HG03175 (cell line): ENCODE data around the gene AGMO.

Experiments
- ATAC-seq: cut with Tn5 transposase; IDR thresholded peaks from one replicate; pipeline ENCODE4 v1.9.1; 2021; ENCODE audit warnings: mild to moderate bottlenecking, moderate library complexity; ENCODE audit not compliant: unreplicated experiment

AGMO gene

GRCh38 chr7:15504351-15504750, 57.5 kb downstream of the AGMO start:
- ATAC-seq, result no peak

DNA sequence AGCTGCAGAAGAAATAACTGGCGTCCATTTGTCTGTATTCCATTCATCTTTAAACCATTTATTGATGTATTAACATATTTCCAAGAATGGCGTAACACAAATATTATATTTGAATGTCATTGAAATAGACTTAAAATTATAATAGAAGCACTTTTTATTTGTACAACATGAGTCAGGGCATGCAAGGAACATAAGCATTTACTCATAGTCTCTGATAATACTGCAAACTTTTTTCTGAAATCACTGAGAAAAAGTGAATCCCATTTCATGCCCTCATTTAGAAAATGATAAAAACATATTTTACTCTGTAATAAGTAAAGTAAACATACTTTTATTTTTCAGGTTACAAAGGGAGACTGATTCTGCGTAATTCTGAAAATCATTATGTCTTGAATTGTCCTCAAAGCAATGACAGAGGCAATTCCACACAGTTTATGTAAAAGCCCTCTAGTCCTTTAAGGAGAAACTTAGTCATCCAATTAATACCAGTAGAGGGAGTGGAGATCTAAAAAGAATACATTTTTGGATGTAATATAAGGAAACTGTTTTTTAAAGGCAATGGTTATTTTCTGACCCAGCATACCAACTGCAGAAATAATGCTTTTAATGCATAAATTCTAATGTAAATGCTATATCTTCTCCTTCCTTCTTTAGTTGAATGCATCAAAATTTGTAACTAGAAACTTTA, 58.1 kb downstream of the AGMO start:
- no peak for ATAC-seq

DNA sequence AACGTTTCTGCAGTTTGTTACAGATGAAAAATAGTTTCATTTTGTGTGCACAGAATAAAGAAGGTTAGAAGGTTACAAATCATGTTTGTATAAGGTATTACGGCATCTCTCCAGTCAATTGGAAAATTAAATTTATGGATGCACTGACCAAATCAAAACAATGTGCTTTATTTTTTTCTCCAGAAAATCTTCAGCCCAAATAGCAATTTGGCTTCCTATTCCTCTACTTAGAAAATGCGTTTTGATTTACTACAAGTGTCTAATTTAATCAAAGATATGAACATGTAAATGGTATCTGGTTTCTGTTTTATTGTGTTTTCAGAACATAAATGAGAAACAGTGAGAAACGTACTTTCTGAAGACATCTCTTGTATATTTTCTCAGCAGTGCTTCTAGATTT, 63.4 kb downstream of the AGMO start:
- ATAC-seq, result no peak

- no peak for ATAC-seq
Measured at GRCh38 chr7:15495170-15495569, 66.6 kb downstream of the AGMO start.

GRCh38 chr7:15494711-15495110, 67.1 kb downstream of the AGMO start:
- ATAC-seq, result no peak

DNA sequence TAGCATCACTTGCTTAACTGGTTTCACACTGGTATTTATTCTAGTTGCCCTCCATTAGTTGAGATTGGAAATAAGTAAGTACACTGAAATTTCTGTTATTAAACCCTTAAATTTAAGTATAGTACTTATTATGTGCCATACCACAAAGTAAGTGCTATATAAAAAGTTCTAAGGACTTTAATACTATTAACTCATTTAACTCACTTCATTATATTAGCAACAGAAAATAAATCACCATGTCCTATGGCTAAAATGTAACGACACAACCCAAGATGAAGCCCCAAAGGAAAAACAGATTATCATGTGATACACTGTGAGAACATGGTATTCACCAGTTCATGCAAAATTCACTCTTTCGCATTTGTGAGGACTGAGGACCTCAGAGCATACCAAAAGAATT, 70.5 kb downstream of the AGMO start:
- no peak for ATAC-seq

DNA sequence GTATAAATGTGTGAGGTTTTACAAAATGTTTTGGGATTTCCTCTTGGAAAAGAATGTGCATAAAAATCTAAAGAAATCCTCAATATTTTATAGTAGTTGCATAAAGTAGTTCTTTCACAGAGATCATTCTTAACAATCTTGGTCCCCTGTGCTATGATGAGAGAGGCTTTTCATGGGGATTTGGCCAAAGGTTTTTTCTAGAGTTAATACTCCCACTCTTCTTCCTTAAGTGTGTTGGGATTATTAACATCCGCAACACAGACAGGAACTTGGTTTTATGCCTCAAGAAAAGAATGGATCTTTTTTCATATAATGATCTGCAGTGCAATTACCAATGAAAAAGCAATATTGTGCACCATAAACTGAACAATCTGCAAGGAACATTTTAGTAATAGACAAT, 71.5 kb downstream of the AGMO start:
- no peak for ATAC-seq

- no peak for ATAC-seq
Measured at GRCh38 chr7:15489861-15490260, 72.0 kb downstream of the AGMO start.

DNA sequence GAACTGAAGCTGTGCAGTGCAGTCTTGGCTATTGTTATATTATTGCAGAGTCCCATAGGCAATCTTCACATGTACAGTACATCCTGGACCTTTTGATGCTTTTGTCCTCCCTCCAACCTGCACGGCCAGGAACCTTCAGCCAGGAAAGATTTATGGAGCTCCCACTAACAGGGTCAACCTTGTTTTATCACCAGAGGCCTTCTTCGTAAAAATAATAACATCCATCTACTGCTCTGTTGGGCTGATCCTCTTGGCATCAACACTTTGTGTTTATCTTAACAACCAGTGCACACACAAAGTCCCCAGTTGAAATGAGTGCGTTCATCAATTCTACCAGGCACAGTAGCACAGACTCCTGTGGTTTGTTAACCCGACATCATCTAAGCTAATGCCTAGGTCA, 72.4 kb downstream of the AGMO start:
- no peak for ATAC-seq

DNA sequence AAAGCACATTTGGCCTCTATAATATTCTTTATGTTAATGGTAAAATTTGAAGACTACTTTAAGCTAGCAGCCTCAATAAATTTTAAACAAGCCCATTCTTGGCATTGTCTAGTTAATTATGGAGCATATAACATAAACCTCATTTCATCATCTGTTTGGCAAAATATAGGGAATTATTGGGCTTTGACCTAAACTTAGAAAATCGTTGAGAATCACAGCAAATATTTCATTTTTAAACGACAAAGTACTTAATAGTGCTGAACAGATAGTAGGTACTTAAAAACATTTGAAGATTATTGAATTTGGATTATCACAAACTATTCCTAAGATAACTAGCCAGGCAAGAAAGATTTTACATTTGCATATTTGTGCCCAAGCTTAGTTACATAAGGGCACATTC, 73.4 kb downstream of the AGMO start:
- no peak for ATAC-seq

DNA sequence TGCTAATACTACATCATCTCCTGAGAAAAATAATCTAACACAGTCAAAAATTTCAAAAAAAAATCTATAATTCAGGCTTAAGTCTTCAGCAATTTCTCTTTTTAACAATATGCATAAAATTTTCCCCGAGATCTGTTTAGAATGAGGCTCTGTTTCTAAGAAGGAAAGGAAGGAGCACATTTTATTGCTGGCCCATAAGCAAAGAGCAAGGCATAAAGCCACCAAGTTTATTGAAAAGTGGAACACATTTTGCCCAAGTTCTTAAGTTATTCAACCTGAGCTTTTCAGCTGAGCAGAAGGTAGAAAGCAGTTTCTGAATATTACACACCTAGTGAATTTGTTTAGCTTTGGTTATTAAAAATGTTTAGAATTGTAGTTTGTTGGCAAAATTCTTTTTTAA, 73.9 kb downstream of the AGMO start:
- ATAC-seq, result no peak

DNA sequence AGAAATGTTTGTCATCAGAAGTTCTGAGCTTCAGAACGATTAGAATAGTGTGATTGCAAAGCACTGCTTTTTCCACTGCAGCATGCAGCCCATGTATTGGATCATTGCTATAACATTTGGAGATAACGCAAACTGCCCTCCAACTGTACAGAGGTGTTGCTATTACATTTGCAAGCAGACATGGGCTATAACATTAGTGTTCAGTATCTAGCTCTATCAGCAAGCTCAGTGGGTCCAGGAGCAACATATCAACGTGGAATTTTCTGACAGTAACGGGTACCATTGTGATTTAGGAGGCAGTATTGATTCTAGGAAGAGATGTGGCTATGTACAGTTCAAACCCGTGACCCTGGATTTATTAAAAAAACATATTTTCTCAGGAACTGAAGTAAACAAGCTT, 75.8 kb downstream of the AGMO start:
- ATAC-seq, result no peak

DNA sequence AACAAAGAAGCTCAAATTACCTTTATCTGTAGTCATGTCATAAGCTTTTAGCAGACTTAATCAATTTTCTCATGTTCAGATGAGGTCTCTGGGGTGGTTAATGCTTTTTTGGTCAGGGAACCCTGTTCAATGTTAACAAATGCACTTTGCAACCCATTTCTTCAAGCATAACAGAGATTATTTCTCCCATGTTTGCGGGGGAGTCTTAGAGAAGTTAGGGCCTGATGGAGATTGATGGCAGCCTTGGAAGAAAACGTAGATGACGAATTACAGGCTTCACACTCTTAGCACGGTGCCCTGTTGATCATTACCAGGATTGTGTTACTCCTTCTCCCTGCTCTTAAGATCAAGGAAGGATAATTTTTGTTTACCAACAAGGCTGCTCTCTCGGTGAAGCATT, 76.4 kb downstream of the AGMO start:
- ATAC-seq, result no peak

DNA sequence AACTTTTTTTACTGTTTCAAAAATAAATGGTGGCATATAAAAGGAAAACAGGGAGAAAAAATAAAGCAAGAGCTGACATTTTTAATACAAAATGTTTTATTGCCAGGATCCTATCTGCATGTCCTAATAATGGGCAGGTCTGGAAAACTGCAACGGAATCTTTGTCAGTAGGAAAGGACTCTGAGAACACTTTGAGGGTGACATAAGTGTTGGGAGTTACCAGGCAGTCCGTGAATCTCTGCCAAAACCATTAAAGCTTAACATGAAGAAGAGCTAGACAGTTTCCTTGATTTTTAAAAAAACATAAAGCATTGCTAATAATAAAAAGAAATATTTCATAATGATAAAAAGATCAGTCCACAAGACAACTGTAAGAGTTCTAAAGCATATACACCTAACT, 80.7 kb downstream of the AGMO start:
- no peak for ATAC-seq

DNA sequence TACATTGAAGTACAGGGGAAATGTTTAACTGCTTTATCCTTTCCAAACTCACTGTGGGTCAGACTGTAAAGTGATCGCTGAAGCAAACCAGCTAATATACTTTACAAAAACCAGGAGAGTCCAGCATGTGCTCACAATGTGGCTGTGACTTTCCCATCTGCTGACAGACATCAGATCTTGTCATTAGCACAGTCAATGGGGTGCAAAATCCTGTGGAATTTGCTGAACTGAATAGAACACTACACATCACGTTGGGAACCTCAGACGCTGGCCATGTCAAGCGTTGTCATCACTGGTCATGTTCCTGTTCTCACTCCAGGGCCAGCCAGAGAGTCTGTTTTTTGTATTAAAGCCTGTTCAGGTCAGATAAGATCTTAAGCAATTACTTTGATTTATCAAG, 83.4 kb downstream of the AGMO start:
- ATAC-seq, result no peak

- no peak for ATAC-seq
Measured at GRCh38 chr7:15476531-15476918, 85.3 kb downstream of the AGMO start.

DNA sequence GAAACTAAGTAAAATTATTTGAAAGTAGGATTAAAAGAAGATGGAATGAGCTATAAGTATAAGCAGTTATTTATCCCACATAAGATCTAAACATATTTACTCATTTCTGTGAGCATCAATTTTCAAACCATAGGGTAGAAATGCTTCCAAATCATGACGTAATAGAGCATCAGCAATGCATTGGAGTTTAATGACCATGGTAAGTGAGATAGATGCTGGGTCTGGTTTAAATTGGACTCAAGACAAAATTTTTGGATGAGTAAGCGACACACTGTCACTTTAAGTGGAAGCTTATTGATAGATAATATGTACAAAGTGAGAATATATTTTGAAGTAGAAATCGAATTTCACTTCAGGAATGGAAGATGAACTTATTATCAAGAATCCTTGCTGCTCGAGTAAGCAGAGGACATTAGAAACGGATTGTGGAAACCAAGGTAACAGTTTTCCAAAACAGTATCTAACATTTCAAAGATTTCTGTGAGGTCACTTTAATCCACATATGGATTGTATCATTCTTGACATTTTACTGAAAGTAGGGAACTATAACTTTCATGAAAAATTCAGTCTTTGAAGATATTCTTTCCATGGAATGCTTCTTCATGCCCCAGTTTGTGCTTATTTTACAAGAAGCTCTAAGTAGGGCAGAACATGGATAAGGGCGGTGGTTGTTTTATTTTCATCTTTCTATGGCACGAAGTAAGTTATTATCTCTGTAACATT, 85.8 kb downstream of the AGMO start:
- ATAC-seq, result no peak

DNA sequence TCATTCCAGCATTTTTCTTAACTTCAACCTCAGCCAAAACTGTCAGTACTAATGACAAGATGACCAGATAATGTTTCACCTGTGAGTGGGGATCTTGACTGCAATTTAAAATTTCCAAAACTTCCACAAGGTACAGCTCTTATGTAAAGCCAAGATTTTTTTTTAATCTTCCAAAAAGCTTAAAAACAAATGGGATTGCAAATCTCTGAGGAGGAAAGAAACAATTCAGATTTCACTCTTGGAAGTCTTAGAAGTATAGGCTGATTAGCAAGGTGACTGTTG, 90.2 kb downstream of the AGMO start:
- no peak for ATAC-seq

GRCh38 chr7:15470825-15471668, 90.8 kb downstream of the AGMO start:
- ATAC-seq, result no peak

- ATAC-seq, result no peak
Measured at GRCh38 chr7:15464667-15465121, 97.1 kb downstream of the AGMO start.

DNA sequence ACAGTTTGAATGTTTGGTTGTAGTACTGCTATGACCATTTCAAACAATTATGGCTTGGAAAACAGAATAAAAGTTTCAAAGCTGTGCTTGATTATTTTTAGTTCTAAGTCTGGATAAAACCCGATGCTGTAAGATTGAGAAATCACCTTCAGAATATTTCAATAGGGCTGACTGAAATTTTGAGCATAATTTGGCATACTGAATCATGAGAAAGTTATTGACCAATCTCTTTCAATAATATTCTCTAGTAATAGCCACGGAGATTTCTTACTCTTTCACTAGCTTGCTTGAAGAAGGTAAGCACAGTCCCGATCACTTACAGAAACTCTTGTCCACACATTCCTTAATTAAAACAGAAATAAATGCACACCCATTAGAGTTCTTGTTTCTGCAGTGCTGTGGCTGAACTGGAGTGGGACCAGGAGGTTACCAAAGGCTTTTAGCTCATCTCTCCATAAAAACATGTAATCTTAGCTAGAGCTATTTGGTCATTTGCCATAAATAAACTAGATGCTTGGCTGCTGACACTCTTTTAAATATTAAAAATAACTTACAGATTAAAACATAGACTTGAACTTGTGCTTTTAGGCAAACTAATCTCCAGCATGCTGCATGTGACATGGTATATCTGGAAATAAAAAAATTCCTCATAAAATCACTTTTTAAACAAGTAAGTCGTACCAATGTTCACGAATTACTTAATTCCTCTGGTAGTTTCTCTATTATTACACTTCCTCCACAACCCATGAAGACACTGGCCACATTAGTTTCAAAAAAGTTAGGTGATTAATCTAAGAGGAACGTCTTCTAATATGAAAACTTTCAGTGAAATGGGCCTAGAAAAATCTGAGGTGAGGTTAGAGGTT, 97.8 kb downstream of the AGMO start:
- no peak for ATAC-seq
